Measurements from ENCODE around the gene SHROOM4. TPM values are rescaled to one million over a fixed set of nuclear protein-coding genes. Genes with fewer than 3 reads are reported as not detected.

SHROOM4 gene
- total RNA-seq, 1 experiment from 2014 or later = 0.05 TPM

GRCh38 chrX:50769389-50770063, 44.5 kb downstream of the SHROOM4 start (continued):
- no peak for TF ChIP-seq REST (IDR thresholded peaks at IDR 0.05; ENCODE audit: low read depth)

GRCh38 chrX:50768801-50769200, 45.2 kb downstream of the SHROOM4 start:
- no peak overlapping the region for H3K27ac ChIP-seq (ENCODE audit: low read depth, low read length)
- H3K4me2 ChIP-seq (ENCODE audit: low read length) = no peak overlapping the region
- no peak overlapping the region for H3K9ac ChIP-seq (ENCODE audit: low read length)
- TF ChIP-seq TCF7L2 (IDR thresholded peaks at IDR 0.05; ENCODE audit: borderline replicate concordance, extremely low read depth, insufficient read depth, insufficient read length) = no peak
- no peak for TF ChIP-seq POLR2A (IDR thresholded peaks at IDR 0.05; ENCODE audit: borderline replicate concordance, extremely low read depth, insufficient read depth, insufficient read length)
- no peak for TF ChIP-seq EGR1 (IDR thresholded peaks at IDR 0.05; ENCODE audit: low read depth)
- no peak for TF ChIP-seq ATF3 (IDR thresholded peaks at IDR 0.05)
- RAD21 ChIA-PET (ENCODE audit: low non-redundant PET in 1 of 2, low total read pairs in 2 of 2, uncharacterized antibody in 2 of 2, unreplicated experiment in 2 of 2) = no interaction called here
- no peaks in the 10 kb centered on the region for H3K36me3 ChIP-seq (ENCODE audit: control insufficient read depth in 1 of 2, insufficient read depth in 2 of 2, low read length in 2 of 2)
- CTCF ChIA-PET = interaction anchor here (0.7 kb wide), 1 partner anchor 135 kb away, joined by 3 read pairs; no protein-coding TSS in a partner anchor
- no peaks in the 10 kb centered on the region for H3K9me3 ChIP-seq (ENCODE audit: control insufficient read depth in 1 of 2, insufficient read depth in 1 of 2, low read depth in 1 of 2, low read length in 2 of 2)
- intact Hi-C loops (cut with micrococcal nuclease) = loop anchor here (10.0 kb wide), 1 partner anchor 64 kb away; no protein-coding TSS in a partner anchor
- H3K4me1 ChIP-seq (ENCODE audit: control insufficient read depth in 1 of 2, insufficient read depth in 2 of 2, low read length in 2 of 2) = no peaks in the 10 kb centered on the region
- no peaks in the 10 kb centered on the region for H3K79me2 ChIP-seq (ENCODE audit: insufficient read depth, low read length)
- POLR2A ChIA-PET = no interaction called here
- no peaks in the 10 kb centered on the region for H4K20me1 ChIP-seq (ENCODE audit: insufficient read depth)
- H2AFZ ChIP-seq (ENCODE audit: low read depth, low read length, poor library complexity, severe bottlenecking) = no peak overlapping the region
- no peak for DNase-seq (ENCODE audit: low read depth, low spot score)
- no peaks in the 10 kb centered on the region for H3K9me2 ChIP-seq (ENCODE audit: insufficient read depth)
- BruUV-seq (replicated peaks) = no TSS peak
- H3K27me3 ChIP-seq (ENCODE audit: insufficient read depth, low read length) = no peaks in the 10 kb centered on the region
- no peak overlapping the region for H3K4me3 ChIP-seq (replicated peaks in 1 of 2; ENCODE audit: low read depth in 1 of 2, low read length in 2 of 2)
- no peak for ATAC-seq
